DMS53 (cell line): Measurements from ENCODE around the gene TMEM187.
A peak's percentile ranks its signal among the peaks of the same experiment; 100 is the strongest.

Experiments
- DNase-seq: peaks from one replicate; lab custom pipeline; 2025; lab: John Stamatoyannopoulos, UW

Gene TMEM187

GRCh38 chrX:153955228-153955732 lies 17.3 kb upstream of the TMEM187 start:
- DNase-seq = no peak

DNA sequence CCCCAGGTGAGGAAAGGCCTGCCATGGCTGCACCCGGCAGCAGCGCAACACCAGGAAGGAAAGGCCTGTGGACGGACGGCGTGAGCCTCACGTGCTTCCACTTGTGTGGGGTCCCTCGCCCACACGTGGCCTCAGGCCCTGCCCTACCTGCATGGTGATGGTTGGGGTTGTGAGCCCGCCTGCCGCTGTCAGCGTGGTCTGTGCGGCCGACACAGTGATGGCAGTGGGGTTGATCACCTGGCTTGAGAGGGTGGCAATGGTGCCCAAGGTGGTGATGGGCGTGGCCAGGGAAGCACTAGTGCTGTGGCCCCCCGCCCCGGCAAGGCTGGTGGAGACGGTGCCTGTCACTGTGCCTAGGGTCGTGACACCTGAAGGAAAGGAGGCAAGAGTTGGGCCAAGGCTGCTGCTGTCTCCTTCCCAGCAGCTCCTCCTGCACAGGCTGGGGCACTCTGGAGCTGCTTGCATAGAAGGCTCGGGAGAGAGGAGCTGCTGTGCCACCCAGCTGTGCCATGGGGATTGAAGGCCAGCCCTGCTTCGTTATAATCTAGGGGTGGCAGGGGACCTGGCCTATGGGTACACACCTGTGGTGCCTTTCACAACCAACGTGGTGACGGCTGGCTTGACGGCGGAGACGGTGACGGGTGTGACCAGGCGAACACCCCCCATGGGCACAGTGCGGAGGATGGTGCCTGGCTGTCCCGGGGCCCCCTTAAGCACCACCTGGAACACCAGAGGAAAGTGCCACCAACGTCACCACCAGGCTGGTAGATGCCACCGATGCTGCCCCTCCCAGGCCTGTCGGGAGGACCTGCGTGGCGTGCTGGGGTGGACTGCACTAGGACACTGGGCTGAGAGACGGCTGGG lies 16.3 kb upstream of the TMEM187 start:
- DNase-seq = no peak

GRCh38 chrX:153957224-153957623 lies 15.3 kb upstream of the TMEM187 start:
- DNase-seq = no peak

DNA sequence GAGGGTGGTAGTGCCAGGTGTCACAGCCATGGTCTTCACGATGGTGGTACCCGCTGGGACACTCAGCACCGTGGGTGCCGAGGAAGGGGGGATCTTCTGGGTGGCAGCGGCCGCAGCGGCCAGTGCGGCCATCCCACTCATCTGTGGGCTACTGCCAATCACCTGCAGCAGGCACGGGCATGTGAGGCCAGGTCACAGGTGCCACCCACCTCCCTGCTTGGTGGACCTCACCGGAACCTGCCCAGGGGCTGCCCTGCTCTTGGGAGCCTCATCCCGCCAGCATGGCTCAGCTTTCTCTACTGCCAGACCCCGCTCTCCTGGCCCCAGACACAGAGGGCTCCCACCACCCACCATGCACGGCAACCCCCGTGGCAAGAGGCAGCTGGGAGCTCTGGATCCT lies 13.9 kb upstream of the TMEM187 start:
- no peak for DNase-seq

DNA sequence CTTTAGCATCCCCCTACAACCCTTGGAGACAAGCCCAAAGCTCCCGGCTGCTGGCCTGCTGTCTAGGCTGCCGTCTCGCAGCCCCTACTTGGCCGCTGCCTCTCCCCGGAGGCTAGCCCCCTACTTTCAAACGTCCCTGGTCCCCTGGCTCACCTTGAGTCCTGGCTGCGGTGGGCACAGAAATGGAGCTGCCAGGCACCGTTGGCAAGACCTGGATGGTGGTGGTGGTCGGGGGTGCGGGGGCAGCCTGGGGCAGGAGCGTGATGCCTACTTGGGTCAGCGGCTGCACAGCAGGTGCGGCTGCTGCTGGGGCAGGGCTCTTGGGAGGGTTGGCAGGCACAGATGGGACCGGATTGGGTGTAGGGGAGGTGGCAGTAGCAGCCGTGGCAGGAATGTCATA lies 12.9 kb upstream of the TMEM187 start:
- DNase-seq = no peak

- no peak for DNase-seq
These were observed 12.5 kb upstream of the TMEM187 start for GRCh38 chrX:153960077-153960476.

DNA sequence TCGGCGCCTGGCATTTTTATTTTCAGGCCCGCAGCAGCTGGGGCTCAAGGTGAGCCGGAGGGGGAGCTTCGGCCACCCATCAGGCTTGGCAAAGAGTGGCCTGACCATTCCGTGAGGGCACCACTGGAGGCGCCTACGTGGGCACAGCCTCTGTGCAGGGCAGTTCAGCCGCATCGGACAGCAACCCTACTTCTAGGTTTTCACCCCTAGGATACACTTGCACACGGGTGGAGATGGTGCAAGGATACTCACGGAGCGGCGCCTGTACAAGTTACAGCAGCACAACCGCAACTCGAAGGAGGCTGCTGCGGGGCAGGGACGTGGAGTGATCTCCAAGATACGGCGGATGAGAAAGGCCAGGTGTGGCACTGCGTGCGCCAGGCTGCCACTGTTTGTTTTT lies 11.8 kb upstream of the TMEM187 start:
- no peak for DNase-seq

GRCh38 chrX:153961292-153961691 lies 11.3 kb upstream of the TMEM187 start:
- DNase-seq = no peak

- DNase-seq = no peak
These were observed 9.0 kb upstream of the TMEM187 start for GRCh38 chrX:153963546-153963945.

DNA sequence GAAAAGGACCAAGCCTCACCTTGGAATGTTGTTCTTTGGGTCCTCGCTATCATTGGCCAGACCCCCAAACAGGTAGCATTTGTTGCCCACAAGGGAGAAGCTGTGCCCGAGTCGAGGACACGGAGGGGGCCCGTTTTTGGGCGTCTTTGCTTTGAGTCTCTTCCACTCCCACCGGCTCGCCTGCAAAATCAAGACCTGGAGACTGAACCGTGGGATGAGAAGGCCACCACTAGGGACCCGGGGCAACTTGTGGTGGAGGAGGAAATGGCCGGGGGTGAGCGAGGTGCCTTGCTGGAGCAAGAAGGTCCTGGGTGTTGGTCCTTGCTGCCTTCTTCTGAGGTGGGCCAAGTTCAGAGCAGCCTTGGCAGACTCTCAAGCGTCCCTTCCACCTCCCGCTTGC lies 8.4 kb upstream of the TMEM187 start:
- DNase-seq = no peak

DNA sequence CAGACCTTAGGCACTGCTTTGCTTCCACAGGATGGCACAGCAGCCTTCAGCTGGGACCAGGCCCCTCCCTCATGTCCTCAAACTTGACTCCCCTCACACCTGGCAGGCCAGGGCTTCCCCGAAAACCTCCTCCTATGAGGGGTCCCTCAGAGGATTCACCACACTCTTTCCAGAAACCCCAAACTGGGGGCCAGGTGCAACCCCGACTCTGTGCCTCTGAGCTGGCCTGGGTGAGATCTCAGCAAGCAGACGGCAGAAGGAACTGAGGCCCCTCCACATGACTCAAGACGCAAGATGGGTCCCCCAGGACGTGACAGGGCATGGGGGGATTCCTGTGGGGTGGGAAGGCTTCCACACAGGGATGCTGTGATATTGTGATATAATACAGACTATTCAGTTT lies 7.1 kb upstream of the TMEM187 start:
- DNase-seq = no peak

DNA sequence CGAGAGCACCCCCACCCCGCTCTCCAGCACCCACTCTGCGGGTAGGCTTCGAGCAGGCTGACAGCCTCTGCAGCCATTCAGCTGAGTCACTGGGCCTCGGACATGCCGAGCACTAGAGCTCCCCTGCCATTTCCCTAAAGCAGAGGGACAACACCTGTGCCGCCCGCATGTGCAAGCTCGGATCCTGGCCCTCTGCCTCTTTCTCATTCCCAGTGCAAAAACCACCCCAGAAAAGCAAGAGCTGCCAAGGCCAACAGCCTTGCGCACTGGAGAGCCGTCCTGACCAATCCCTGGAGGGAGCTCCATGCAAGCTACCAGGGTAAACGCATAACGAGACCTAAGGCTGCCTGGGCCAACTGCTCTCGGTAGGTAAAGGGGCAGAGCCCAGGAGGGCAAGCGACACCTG lies 6.3 kb upstream of the TMEM187 start:
- DNase-seq = no peak

GRCh38 chrX:153966841-153967535 lies 5.6 kb upstream of the TMEM187 start:
- no peak for DNase-seq

DNA sequence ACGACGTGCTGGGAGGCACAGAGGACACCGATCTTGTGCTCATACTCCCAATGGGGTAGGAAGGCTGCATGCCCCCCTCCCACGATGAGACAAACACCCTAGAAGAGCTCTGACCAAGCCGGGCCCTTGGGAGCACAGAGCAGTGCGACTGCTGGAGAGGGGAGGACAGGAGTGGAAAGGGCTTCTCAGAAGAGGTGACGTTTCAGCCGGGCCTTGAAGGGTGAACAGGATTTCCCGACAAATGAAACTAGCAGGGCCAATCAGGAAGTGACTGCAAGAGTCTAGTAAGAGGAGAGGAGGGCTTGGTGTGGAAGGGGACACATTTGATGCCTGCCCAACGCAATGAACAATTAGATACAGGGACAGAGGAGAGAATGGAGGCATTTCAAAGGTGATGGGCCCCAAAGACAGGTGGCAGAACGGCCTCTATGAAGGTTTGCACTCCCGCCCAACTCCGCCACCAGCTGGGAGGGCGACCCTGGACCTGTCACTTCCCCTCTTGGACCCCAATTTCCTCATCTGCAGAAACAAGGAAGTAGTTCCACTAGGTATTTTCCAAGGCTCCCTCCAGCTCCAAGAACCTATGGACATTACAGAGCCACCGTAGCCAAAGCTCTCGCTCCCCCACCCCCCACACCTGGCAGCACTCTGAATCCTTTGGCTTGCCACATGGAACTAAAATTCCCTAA lies 4.9 kb upstream of the TMEM187 start:
- no peak for DNase-seq

- DNase-seq = no peak
These were observed 4.3 kb upstream of the TMEM187 start for GRCh38 chrX:153968255-153968654.

GRCh38 chrX:153968754-153969124 lies 3.8 kb upstream of the TMEM187 start:
- DNase-seq = no peak

GRCh38 chrX:153969125-153969903 lies 3.2 kb upstream of the TMEM187 start:
- no peak for DNase-seq

- DNase-seq = peak; percentile 57
These were observed 2.6 kb upstream of the TMEM187 start for GRCh38 chrX:153969904-153970356.

DNA sequence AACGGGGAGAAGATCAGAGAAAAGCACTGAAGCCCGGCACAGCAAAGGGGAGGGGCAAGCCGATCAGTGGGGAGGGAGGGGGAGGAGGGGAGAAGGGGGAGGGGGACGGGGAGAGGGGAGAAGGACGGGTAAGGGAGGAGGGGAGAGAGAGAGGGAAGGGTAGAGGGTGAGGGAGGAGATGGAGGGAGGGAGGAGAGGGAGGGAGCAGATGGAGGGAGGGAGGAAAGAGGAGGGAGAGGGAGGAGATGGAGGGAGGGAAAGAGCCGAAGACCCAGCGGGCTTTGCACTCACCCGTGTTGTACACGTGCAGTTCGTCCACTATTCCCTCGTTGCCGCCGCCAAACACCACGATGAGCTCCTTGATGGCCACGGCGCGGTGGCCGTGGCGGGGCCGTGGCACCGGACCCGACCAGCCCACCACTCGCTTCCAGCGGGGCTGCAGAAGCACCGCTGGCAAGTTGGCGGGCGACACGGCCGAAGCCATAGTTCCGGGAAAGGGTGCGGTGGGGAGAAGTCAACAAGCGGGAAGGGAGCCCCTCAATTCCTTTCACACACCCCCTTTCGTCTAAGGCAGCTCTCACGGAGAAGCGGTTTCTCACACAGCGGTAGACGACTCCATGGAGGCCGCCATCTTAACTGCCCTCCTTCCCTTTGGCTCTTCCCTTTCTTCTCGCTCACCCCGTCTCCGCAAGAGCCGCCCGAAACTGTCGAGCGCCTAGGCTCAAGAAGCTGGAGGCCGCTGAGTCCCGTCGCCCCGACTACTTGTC lies 2.0 kb upstream of the TMEM187 start:
- DNase-seq = peak; percentile 69

DNA sequence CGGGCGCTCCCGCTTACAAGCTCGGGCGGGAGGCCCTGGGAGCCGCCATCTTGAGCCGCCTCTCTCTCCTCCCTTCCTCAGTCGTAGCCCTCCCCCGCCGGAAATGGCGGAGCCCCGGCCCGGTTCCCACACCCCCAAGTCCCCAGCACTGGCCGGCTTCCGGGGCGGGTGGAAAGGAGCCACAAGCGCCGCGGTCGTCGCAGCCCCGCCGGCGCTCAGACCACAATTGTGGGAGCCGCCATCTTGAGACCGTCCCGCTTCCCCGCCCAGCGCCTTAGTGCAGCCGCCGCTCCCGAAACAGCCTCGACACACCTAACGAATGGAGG lies 1.5 kb upstream of the TMEM187 start:
- peak; percentile 95 for DNase-seq
